Stimulated activated CD8-positive, alpha-beta memory T cell treated with anti-CD3 and anti-CD28 coated beads, Interleukin-12 subunit alpha, Interleukin-12 subunit beta, amount 100 ng/mL, for 24 hours (primary cell): ENCODE measurements around the gene FAHD2B.
"Not testable (repeated sequence)": the region's sequence is repeated elsewhere in the genome, so short reads cannot be mapped to it uniquely, and the experiment has no call there.

Source experiments
- DNase-seq: peaks from one replicate; pipeline ENCODE4 v3.0.0-alpha.2; 2020; ENCODE audit errors: extremely low read depth

Gene FAHD2B

DNA sequence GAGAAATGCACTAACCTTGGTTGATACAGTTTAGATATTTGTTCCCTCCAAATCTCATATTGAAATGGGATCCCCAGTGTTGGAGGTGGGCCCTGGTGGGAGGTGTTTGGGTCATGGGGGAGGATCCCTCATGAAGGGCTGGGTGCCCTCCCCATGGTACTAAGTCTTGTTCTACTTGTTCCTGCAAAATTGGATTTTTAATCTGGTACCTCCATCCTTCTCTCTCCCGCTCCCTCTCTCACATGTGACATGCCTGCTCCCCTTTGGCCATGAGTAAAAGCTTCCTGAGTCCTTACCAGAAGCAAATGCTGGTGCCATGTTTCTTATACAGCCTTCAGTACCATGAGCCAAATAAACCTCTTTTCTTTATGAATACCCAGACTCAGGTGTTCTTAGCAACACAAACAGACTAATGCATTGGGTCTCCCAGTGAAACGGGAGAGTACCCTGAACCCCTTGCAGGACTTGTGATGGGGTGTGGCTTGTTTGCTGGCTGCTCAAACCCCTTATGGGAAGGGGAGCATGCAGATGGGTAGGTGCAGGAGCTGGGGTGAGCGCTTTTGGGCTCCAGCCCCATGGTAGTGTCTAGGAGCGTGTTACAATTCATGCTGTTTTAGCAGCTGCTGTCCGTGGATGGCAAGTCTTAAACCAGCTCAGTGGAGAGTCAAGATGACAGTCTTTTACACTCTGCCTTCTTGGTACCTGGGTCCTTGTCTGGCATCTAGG is 27.2 kb downstream of the FAHD2B start:
- no peak for DNase-seq

DNA sequence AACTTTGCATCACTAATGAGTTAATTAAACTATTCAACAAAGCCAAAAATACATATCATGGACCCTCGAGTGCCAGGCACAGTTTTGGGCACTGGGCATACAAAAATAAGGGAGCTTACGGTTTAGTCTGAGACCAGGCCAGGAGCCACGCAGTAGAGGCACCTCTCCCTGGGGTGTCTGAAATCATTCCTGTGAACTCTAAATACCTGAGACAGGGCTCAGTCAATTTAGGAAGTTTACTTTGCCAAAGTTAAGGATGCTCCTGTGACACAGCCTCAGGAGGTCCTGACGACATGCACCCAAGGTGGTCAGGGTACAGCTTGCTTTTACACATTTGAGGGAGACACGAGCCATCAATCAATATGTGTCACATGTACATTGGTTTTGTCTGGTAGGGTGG is 28.7 kb downstream of the FAHD2B start:
- not testable (repeated sequence) for DNase-seq

DNA sequence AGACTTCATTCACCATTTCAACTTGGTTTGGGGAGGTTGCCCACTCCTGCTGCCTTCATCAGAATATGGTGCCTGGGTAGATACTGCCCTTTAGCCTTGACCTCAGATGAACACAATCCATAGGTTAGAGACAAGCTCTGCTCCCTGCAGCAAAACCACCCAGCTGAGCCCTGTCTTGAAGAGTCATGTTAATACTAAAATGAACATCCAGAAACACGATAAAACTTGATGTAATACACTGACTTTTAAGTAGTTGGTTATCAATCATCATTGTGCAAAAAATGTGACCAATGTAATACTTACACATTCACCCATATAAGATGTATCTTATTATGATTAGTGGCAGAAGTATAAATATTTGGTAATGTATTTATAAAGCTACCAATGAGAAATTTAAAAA is 32.7 kb downstream of the FAHD2B start:
- not testable (repeated sequence) for DNase-seq

DNA sequence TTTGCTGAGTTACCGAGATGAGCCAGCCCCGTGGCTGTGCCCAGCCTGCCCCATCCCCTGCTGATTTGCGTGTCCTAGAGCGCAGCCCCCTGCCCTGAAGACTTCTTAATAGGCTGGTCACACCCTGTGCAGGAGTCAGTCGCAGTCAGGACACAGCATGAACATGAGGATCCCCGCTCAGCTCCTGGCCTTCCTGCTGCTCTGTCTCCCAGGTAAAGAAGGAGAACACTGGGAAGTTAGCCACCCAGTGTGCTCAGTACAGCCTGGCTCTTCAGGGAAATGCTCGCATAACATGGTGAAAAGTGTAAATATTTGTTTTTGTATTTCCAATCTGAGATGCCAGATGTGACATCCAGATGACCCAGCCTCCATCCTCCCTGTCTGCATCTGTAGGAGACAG is 34.9 kb downstream of the FAHD2B start:
- DNase-seq, result not testable (repeated sequence)

DNA sequence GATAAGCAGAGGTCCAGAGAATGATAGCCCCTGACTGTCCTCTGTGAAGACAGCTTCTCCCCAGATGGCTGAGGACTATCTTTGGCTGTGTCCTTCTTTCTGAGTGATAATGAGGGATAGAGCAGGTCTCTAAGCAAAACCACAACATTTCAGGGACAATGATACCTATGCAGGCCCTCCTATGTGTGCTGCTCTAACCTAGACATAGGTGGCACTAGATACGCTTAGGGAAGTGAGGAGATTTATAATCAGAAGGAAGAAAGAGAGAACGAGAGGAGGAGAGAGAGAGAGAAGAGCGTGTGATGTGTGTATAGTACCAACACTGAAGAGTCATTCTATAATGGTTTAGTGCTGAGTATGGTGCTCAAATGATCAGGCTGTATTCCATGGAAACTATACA is 38.5 kb downstream of the FAHD2B start:
- DNase-seq, result not testable (repeated sequence)

DNA sequence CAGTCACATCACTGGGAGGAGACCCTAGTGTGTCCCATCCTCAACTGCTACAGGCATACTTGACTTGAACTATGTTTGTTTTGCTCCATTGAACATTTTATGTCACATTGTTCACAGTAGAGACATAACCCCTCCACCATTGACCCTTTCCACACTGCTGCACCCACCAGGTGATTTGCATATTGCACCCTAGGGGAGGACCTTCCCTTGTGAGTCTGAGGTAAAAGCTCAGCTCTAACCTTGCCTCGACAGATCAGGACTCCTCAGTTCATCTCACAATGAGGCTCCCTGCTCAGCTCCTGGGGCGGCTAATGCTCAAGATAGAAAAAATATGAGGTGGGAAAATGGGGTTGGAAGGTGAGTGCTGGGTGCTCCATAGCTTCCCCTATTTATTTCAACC is 44.6 kb downstream of the FAHD2B start:
- DNase-seq, result not testable (repeated sequence)

DNA sequence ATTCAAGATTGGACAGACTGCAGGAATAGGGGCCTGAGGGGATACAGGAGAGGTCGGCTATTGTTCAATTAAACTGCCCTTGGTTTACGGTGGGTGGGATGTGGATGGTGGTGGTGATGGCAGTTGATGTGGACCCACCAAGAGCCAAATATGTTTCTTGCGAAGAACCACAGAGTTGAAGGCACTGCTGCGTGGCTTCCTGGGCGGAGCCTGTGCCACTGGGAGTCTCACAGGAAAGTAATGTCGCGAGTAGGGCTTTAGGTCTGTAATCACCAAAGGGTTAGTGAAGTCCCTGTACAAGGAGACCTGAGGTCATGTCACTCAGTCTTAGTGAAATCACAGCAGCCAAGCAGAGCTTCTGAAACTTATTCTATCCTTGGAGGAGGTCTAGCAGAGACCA is 46.2 kb downstream of the FAHD2B start:
- not testable (repeated sequence) for DNase-seq

DNA sequence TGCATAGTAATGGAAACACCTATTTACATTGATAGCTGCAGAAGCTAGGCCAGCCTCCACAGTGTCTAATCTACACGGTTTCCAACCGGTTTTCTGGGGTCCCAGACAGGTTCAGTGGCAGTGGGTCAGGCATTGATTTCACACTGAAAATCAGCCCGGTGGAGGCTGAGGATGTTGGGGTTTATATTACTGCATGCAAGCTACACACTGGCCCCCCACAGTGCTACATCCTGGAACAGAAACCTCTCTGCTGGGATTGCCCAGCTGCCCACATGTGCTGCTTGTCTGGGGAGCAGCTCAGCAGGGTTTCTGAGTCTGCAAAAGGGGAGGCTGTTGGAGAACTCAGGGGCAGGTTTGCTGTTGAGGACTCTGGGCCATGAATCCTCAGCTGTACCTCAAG is 48.0 kb downstream of the FAHD2B start:
- DNase-seq, result not testable (repeated sequence)

DNA sequence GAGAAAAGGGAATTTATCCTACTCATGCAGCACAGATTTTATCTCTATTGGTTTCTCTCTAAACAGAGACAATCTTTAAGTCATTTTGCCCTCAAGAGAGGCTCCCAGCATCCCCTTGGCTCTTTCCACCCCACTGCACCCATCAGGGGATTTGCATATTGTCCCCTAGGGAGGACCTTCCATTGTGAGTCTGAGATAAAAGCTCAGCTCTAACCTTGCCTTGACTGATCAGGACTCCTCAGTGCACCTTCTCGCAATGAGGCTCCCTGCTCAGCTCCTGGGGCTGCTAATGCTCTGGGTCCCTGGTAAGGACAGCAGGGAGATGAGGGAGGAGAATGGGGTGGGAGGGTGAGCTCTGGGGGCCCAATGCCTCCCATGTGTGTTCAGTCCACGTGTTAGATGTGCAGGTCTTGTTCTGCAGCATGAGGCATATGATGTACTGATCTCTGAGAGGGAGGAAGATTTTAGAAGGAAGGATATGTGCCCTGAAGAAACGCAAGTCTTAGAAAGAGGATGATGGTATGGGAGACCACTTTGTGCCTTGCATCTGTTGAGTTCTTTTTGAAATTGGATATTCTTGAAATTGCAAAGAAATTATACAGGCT is 48.7 kb downstream of the FAHD2B start:
- DNase-seq, result not testable (repeated sequence)
